HG02884 (cell line): ENCODE measurements around the gene NPPA.
"Not testable (repeated sequence)": the region's sequence is repeated elsewhere in the genome, so short reads cannot be mapped to it uniquely, and the experiment has no call there.

Experiments
- ATAC-seq: cut with Tn5 transposase; IDR thresholded peaks from one replicate; pipeline ENCODE4 v1.9.1; 2021; ENCODE audit warnings: mild to moderate bottlenecking, moderate library complexity; ENCODE audit not compliant: unreplicated experiment

Gene NPPA

GRCh38 chr1:11822091-11822490, 25.5 kb downstream of the NPPA start:
- ATAC-seq: no peak

DNA sequence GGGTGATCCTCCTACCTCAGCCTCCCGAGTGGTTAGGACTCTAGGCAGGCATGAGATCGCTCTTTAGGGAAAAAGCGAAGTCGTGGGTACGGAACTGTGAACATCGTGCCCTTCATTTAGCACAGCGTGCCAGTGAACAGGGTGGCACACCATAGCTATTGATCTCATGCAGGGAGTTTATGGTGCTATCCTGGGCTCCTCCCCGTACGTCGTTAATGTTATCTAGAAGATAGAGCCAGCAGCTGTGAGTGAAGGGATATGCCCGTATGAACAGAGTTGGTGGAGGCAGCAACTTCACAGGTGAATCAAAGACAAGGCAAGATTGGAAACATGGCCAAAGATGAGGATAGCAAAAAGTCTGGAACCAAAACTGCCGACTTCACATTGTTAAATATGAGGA, 30.4 kb downstream of the NPPA start:
- no peak for ATAC-seq

DNA sequence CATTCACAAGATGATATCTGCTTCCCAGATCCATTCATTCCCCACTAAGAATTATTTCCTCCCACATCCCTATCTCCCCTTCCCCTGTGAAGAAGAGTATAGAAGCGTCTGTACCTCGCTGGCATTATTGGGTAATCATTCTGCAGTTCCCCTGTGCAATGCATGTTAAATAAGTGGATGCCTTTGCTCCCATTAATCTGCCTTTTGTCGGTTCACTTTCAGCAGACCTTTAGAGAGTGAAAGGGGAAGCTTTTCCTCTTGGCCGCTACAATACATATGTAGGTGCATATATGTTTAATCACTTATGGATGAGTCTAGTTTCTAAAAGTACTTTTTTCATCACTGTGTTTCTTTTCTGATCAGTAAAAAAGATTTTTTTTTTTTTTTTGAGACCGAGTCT, 34.6 kb downstream of the NPPA start:
- no peak for ATAC-seq

GRCh38 chr1:11807133-11807532, 40.5 kb downstream of the NPPA start:
- ATAC-seq: no peak

DNA sequence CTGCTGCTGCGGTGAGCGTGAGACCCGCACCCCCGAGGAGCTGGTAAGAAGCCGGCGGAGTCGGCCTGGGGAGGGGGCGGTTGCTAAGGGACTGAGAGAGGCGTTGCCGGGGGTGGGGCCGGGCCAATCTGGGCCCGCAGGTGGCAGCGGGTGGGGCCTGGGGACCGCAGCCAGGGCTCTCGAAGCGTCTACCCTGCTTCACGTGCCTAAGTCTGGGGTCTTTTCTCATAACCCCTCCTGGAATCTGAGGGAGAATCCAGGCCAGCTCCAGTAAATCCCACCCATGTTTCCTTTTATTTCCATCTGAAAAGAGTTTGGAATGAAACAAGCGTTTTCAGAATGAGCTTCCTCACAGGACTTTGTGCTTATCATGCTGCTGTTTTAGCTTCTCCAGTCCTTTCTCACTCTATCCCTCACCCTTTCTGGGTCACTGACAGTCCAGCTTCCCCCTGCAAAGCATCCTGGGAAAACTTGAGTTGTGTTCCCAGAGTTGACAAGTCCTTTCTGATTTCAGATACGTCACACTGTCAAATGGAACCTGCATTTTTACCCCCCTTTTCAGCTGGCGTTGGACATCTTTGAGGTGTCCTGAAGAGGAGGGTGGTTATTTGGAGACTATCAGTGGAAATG, 41.2 kb downstream of the NPPA start:
- peak; percentile 32 for ATAC-seq

GRCh38 chr1:11805422-11806306, 41.9 kb downstream of the NPPA start, which contains the start of the genes CLCN6 and MTHFR:
Gene CLCN6, plus strand, starts transcription at chr1:11806191. Its CDS starts 72 bp downstream, at chr1:11806263.
Gene MTHFR, minus strand, starts transcription at chr1:11805964. Its CDS starts 2,848 bp downstream, at chr1:11803116.
- ATAC-seq: peak; percentile 75

DNA sequence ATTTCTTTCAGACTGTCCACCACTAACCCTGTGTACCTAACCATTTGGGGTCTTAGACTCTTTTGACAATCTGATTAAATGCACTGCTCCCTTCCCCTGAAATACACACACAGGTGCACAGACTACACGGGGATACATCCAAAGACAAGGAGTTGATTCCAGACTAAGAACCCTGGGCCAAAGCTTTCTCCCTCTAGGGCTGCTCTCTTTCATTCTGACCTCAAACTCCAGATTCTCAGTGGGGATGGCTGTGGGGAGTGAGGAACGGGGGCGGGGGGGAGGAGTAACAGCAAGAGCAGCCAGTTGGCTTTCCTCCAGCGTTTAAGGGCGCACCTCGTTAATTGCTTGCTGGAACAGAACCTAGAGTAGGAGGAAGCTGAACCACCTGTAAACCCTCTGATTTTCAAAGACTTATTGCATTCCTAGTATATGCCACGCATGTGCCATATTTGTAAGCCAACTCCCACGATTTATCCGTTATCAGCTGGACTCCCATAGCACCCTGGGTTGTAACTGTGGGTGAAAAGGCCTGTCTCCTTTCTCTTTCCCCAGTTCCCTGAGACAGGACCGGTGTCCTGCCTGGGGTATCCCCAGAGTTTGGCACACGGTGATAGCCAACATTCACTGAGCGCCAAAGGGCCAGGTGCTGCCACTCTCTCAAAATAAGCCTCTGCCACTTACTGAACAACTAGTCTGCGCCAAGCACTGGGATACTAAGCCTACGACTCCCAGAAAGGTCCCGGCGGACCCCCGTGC, 42.7 kb downstream of the NPPA start:
- no peak for ATAC-seq

- not testable (repeated sequence) for ATAC-seq
Observed at GRCh38 chr1:11803924-11804665, 43.5 kb downstream of the NPPA start.

GRCh38 chr1:11802973-11803885, 44.4 kb downstream of the NPPA start:
- no peak for ATAC-seq

DNA sequence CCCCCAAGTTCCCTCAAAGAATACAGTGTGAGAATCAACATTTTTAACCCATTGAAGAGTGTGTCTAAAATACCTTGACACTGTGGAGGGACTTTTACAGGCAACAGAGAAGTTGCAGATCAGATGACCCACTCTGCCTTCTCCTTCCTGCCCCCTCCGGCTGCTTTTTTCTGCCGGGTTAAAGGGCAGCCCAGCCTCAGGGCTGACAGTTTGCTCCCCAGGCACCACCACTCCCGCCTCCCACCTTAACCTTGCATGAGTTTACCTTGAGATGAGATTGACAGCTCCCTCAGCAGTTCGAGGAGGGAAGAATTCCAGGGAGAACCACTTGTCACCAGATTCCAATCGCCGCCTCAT, 45.0 kb downstream of the NPPA start:
- ATAC-seq: no peak

- no peak for ATAC-seq
Observed at GRCh38 chr1:11800756-11801433, 46.7 kb downstream of the NPPA start.

- no peak for ATAC-seq
Observed at GRCh38 chr1:11800391-11800755, 47.2 kb downstream of the NPPA start.

- no peak for ATAC-seq
Observed at GRCh38 chr1:11799896-11800295, 47.7 kb downstream of the NPPA start.

DNA sequence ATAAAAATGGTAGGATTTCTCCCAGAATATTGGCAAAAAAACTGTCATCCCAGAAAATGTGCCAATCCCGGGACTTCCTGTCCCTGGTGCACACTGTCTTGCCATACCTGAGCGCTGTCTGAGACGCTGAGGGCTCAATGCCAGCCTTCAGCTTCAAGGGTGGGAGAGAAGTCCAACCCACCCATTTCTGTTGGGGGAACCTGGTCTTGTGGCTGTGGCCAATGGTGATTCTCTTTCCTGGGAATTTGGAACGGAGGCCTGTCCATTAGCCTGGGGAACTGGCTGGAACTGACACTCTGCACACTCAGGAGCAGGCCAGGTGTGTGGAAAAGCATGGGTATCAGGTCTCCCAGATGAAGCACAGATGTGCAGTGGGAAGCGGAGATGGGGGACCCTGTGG, 48.5 kb downstream of the NPPA start:
- no peak for ATAC-seq

GRCh38 chr1:11797525-11798216, 49.9 kb downstream of the NPPA start:
- ATAC-seq: no peak

GRCh38 chr1:11796036-11796828, 51.4 kb downstream of the NPPA start:
- no peak for ATAC-seq
